H1 (cell line): Measurements from ENCODE around the gene KIF13A. TPM values are rescaled to one million over a fixed set of nuclear protein-coding genes. Genes with fewer than 3 reads are reported as not detected.

ENCODE experiments used
- BCL11A ChIP-seq, 2 experiments: IDR thresholded peaks; one replicate each; pipeline ENCODE4 v1.6.1; 2011; ENCODE audit warnings: low read depth in 2 of 2, low read length in 2 of 2, mild to moderate bottlenecking in 2 of 2
- CEBPB ChIP-seq: IDR thresholded peaks from 2 replicates; pipeline ENCODE4 v1.6.1; 2012; ENCODE audit warnings: low read depth, low read length
- CTCF ChIP-seq, 3 experiments: IDR thresholded peaks; 1 replicate in 2 of 3; 2 replicates in 1 of 3; pipeline versions ENCODE4 v1.5.1 to v1.6.1; 2011; ENCODE audit warnings: low read length in 3 of 3, mild to moderate bottlenecking in 3 of 3, inconsistent platforms in 2 of 3, low read depth in 1 of 3, moderate library complexity in 1 of 3; ENCODE audit not compliant: insufficient read depth in 1 of 3; ENCODE audit errors: control extremely low read depth in 1 of 3
- RAD21 ChIP-seq, 2 experiments: IDR thresholded peaks in 1 of 2; conservative IDR thresholded peaks in 1 of 2; 2 replicates each; pipeline ENCODE4 v1.6.1; 2011; ENCODE audit warnings: low read depth in 2 of 2, low read length in 2 of 2, improper control_type of control experiment in 1 of 2, inconsistent platforms in 1 of 2, mild to moderate bottlenecking in 1 of 2, moderate library complexity in 1 of 2
- SIRT6 ChIP-seq: IDR thresholded peaks from one replicate; pipeline ENCODE4 v1.7.1; 2012; ENCODE audit warnings: low read length, inconsistent platforms
- SUZ12 ChIP-seq: fragments of 200-600 bp; sonication (generic); IDR thresholded peaks from 2 replicates; pipeline ENCODE4 v1.6.1; 2012; ENCODE audit warnings: mild to moderate bottlenecking, inconsistent platforms, low read length, moderate library complexity, mixed read lengths
- polyA plus RNA-seq, 7 experiments: library from polyadenylated mRNA; depleted of rRNA in 3 of 7; stranded (reverse) in 5 of 7; unstranded in 2 of 7; fragments of >200 nt in 5 of 7; fragments of 200-250 nt in 2 of 7; gene quantifications; 1 replicate in 5 of 7; 2 replicates in 1 of 7; 4 replicates in 1 of 7; pipeline versions ENCODE4 v1.2.1 to v1.2.3, GENCODE V29; 2011 to 2013; ENCODE audit warnings: missing spikeins in 2 of 7, mixed read lengths in 2 of 7
- total RNA-seq: library from RNA; stranded (reverse); fragmentation: NEBNext Ultra II Directional; extraction: Animal tissue kit (Norgen Biotek cat#: 25700); gene quantifications from 2 replicates; pipeline ENCODE4 v1.2.1, GENCODE V29; 2021
- TF ChIP-seq, protein P1 (sequence below): IDR thresholded peaks from 2 replicates; pipeline ENCODE4 v1.6.1; 2012; ENCODE audit warnings: inconsistent platforms

The KIF13A gene
- total and polyA plus RNA-seq, 2 of the 8 experiments (the other 6 are each of a cell fraction or from before 2014, with no cell fraction given): 14.7 to 40.8 TPM

DNA sequence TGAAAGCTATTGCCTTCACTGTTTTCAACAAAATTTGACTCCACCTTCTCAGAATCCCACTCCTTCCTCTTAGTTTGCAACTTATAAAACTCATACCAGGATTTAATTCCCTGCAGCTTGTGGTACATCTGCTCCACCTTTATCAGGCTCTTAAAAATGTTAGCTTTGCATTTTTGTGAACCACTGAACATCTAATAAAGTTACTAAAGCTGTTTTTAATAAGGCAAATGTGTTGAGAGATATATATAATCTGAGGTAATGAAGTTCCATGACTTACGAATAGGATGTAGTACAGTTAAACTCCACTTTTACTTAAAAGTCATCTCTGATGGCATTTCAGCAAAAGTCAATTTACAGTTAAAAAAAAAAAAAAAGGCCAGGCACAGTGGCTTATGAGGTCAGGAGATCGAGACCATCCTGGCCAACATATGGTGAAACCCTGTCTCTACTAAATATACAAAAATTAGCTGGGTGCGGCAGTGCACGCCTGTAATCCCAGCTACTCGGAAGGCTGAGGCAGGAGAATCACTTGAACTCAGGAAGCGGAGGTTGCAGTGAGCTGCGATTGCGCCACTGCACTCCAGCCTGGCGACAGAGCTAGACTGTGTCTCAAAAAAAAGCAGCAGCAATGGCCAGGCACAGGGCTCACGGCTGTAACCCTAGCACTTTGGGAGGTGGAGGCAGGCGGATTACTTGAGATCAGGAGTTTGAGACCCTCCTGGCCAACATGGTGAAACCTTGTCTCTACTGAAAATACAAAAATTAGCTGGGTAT lies 106.2 kb downstream of the KIF13A start (continued):
- TF ChIP-seq RAD21 (IDR thresholded peaks at IDR 0.05 in 1 of 2, conservative IDR thresholded peaks at IDR 0.05 in 1 of 2; ENCODE audit: low read depth in 2 of 2, low read length in 2 of 2) (no peak), BCL11A (IDR thresholded peaks at IDR 0.05; ENCODE audit: low read depth in 2 of 2, low read length in 2 of 2) (no peak), SUZ12 (no peak), SIRT6 (no peak), CEBPB (no peak), CTCF (IDR thresholded peaks at IDR 0.05; ENCODE audit: control extremely low read depth in 1 of 3, insufficient read depth in 1 of 3, low read depth in 1 of 3, low read length in 3 of 3) (no peak)
- TF ChIP-seq, protein P1, sequence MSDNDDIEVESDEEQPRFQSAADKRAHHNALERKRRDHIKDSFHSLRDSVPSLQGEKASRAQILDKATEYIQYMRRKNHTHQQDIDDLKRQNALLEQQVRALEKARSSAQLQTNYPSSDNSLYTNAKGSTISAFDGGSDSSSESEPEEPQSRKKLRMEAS: no peak
